CD4-positive, alpha-beta T cell treated with Interleukin-4 for 1 hour (primary cell): ENCODE measurements around the gene SURF4.

Experiments used
- DNase-seq, 2 donors: peaks; one replicate each; pipeline ENCODE4 v3.0.0-alpha.2; 2020 to 2022

SURF4 gene

DNA sequence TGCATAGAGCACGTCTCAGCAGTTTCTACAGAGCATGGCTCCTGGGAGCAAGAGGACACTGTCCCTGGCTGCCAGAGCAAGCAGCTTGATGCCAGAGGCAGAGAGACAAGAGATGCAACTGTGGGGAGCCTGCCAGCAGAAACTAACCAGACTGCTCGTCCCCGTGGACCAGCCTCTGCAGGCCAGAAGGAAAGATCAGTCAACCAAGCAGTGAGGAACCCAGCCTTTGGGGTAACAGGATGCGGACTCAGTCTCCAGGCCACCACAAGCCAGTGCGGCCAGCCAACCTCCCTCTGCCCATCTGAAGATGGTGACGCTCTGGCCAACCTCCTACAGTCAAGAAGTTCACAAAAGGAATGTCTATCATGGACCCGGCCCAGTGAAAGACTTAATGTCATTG lies 3.7 kb downstream of the SURF4 start:
- no peak for DNase-seq

DNA sequence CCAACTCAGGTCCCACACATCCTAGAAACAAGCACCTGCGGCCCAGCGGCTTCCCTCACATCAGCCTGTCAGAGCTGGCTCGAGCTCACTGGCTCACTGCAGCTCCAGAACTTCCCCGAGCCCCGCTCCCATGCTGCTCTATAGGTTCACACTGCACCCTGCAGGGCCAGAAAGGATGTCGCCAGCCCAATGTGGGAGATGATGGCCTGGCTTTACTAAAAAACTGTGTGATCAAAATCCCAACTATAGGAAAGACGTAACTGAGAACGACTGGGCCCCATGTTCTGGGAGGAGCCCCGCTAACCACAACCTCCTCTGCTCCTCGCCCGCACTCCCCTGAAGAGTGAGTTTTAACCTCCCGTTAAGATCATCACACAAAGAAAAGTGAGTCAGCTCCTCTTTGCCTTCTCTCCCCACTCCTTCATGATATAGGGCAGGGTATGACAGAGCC lies 4.6 kb downstream of the SURF4 start:
- DNase-seq: peak; percentile 64 to 80

DNA sequence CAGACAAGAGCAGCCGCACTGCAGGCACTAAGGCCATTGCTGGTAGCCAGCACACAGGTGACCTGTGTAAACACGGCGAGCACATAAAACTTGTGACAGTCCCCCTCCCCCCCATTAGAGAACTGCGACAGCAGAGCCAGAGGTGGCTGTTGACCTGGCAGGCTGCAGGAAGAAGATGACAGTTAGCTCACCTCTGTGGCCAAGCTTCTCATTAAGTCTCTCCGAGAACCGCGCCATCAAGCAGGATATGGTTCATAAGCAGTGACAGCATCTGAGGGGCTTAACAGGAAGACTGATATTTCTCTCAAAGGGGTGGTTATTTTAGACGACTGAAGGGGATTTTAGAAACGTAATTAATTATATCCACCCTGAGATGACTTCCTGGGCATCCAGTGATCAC lies 5.2 kb downstream of the SURF4 start:
- peak; percentile 61 to 81 for DNase-seq

- no peak for DNase-seq
These were observed 5.9 kb downstream of the SURF4 start for GRCh38 chr9:133369933-133370332.

DNA sequence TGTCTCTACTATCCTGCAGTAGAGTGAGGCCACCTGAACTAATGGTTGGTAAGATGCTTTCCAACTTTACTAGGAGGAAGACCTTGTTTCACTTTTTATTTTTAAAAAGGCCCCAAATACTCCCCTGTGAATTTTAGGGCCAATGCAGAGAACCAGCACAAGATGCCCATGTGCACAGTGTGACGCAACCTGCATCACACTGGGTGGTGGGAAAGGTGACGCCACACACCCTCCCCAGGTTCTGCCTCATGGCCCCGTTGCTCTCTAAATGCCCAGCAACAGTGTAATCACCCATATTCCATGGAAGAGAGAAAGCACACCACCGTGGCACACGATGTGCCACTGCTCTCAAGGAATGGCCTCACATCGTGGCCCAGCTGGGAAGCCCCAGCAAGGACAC lies 6.4 kb downstream of the SURF4 start:
- DNase-seq: no peak

- no peak for DNase-seq
These were observed 7.5 kb downstream of the SURF4 start for GRCh38 chr9:133368249-133368881.

DNA sequence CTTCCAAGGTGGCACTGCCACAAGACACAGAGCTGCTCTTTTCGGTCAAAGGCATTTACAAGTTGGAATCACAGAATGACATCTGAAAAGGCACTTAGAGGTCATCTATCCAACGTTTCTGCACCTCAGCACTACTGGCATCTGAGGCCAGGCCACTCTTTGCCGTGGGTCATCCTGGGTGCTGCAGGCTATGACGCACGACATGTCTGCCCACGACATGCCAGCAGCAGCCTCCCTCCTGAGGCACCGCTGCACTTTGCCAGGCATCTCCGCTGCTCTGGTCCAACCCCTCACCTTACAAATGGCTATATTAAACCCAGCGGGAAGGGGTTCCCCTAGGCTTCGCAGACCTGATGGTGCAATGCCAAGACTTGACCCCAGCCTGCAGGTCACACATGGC lies 8.1 kb downstream of the SURF4 start:
- no peak for DNase-seq

DNA sequence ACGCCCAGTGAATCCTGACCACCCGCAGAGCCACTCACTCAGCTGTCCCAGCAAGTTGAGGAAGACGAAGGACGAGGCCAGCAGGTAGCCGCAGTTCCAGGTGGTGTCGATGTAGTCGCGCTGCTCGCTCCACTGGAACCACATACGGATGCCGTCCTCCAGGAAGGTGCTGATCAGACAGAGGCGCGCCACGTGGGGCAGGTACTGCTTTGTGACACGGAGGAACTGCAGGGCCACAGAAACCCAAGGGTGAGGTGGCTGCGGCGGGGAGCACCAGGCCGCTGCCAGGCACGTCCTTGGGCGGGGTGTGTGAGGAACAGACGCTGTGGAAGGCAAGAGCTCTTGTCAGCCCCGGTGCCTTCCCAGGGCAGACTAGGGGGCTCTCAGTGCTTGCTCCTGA lies 8.6 kb downstream of the SURF4 start:
- DNase-seq: no peak

GRCh38 chr9:133366435-133366834 lies 9.4 kb downstream of the SURF4 start:
- DNase-seq: no peak

- DNase-seq: no peak
These were observed 13.4 kb downstream of the SURF4 start for GRCh38 chr9:133362359-133363044.

- DNase-seq: no peak
These were observed 14.3 kb downstream of the SURF4 start for GRCh38 chr9:133361507-133362092.

- DNase-seq: no peak
These were observed 15.2 kb downstream of the SURF4 start for GRCh38 chr9:133360400-133361393.

DNA sequence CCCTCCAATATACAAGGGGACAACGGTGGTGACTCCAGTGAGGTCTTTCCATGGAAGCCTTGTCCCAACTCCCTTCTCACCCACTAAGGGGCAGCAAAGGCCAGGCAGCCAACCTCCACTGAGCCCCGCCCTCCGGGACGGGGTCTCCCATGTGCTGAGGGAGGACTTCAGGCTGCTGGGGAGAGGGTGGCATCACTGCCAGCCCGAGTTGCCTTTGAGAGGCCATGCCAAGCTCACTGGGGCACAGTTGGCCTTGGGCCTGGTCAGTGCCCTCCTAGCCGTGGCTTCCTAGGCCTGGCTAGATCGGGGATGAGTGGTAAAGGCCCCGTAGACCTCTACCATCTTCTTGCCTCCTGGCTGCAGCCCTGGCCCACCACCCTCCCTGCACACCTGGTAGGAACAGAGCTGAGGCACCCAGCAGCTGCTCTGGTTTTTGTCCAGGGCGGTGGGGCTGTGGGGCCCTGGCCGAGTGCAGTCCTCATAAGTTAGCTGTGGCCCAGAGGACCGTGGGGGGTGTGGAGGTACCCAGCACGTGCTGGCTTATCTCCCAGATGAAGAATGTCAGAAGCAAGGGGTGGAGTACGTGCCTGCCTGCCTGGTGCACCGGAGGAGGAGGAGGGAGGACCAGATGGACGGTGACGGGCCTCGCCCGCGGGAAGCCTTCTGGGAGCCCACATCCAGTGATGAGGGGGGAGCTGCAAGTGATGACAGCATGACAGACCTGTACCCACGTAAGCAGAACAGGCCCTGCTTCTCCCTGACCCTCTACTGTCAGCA lies 16.3 kb downstream of the SURF4 start:
- DNase-seq: no peak

DNA sequence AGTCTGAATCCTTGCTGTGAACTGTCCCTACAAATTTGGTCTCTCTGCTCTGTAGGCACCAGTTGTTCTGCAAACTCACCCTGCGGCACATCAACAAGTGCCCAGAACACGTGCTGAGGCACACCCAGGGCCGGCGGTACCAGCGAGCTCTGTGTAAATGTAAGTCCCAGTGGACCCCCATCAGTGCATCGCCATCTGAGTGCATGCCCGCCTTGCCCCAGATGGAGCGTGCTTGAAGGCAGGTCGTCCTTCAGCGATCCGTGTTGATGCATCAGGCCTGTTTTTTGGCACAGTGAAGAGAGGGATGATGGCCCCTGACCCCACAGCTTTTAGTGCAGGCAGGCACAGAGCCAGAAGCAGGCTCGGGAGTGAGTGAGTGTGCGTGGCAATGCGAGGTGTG lies 18.2 kb downstream of the SURF4 start:
- DNase-seq: no peak

DNA sequence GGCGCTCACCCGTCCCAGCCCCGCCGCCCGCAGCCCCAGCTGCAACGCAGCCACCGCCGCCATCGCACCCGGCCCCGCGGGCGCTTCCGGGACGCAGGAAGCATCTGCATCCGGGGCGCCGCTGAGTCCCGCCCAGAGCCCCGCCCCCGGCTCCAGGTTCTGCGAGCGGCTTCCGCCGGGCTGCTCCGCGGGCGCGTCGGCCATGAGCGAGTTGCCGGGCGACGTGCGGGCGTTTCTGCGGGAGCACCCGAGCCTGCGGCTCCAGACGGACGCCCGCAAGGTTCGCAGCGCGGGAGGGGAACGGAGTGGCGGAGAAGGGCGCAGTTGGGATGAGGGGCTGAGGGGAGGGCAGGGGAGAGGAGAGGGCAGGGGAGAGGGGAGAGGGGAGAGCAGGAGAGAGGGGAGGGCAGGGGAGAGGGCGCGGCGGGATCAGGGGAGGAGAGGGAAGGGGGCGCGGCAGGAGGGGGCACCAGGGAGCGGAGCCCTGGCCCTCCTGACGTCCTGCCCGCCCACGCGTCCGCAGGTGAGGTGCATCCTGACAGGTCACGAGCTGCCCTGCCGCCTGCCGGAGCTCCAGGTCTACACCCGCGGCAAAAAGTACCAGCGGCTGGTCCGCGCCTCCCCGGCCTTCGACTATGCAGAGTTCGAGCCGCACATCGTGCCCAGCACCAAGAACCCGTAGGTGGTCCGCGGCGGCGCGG lies 19.3 kb downstream of the SURF4 start, which contains the start of the genes SURF1 and SURF2:
Gene SURF1 (minus strand): TSS at position 97 of the 701 bp plus-strand sequence. CDS start 34 bp downstream, at position 63.
Gene SURF2 (plus strand): TSS at position 160 of the 701 bp plus-strand sequence. CDS start 43 bp downstream, at position 203.
- DNase-seq: peak; percentile 87 to 89

DNA sequence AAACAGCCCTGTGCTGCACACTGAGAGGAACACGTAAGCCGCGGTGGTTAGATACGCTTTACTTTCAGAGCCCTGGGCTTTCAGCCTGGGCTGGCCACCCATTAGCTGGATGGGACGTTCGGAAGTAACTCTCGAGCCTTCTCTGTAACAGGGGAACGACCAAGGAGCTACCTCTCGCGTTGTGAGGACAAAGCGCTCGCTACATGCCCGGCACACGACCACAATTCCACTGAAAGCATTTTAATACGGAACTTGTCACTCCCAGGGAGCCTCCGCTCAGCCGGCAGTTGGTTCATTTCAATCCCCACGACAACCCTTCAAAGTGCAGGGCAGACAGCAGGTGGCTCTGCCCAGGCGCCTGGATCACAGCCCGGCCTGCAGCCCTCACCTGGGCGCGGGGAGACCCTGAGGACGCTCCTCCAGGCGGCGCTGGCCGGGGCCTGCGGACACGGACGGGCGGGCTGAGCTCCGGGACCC lies 19.9 kb downstream of the SURF4 start:
- no peak for DNase-seq

GRCh38 chr9:133354766-133355165 lies 21.1 kb downstream of the SURF4 start:
- DNase-seq: no peak

DNA sequence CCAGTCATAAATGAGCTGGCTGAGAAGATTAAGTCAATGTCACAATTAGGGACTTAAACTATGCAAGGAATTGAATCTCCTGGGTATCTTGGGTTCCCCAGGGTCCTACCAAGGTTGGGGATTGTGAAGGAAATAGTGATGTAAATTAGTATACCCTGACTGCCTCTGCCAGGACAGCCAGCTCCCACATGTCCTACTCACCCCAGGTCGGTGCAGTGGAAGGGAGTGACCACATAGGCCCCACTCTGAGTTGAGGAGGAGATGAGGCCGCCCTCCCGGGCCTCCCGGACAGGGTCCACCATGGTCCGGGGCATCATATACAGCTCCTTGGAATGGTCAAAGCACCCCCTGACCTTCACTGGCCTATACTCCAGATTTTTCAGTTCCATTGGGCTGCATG lies 22.3 kb downstream of the SURF4 start:
- no peak for DNase-seq

DNA sequence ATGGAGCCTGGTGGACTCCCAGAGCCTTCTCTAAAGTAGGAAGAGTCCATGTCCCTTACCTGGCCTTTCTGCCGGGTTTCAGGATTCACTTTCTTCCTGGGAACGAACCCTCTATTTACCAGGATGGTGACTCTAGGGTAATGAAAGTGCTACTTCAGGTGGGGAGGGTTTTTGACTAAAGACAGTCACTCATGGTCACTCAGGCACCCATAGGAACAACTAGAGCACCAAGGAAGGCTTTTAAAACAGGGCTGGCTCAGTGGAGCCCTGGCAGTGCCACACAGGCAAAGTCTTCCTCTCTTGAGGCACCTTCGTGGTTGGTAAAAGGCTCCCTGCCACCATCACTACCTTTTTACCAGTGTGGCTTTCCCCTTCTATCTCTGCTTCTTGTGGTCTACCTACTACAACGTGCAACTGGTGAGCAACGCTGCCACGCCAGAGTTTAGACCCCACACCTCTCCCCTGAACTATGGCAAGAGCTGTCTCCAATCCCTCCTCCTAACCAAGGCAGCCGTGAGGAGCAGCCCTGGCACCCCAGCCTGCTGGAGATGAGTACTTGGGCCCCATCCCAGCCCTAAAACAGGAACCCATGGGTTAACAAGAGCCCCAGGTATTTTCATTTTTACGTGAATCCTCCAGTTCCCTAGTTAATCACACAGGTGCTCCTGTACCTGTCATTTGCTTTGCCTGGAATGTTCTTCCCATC lies 23.1 kb downstream of the SURF4 start:
- no peak for DNase-seq

- DNase-seq: peak; percentile 43
These were observed 23.8 kb downstream of the SURF4 start for GRCh38 chr9:133351908-133352634.
